Measurements from ENCODE around the gene PPT2. TPM values are rescaled to one million over a fixed set of nuclear protein-coding genes. Genes with fewer than 3 reads are reported as not detected.
"Not testable (repeated sequence)": the region's sequence is repeated elsewhere in the genome, so short reads cannot be mapped to it uniquely, and the experiment has no call there.

PPT2 gene
- total RNA-seq, 1 experiment from 2014 or later: 19.3 TPM

DNA sequence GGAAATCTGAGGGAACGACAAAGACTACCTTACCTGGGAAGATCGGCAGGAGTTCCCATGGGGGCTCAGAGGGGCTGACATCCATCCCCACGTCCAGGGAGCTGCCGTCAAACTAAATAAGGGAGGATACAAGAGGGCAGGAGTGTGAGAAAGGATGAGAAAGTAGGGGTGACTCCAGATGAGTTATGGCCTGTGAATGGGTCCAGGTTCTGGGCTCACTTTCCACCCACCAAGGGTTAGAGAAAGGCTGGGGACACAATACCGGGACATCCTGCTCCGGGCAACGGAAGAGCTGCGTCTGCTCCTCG is 26.6 kb upstream of the PPT2 start:
- no peak for DNase-seq (ENCODE audit: low read depth)

DNA sequence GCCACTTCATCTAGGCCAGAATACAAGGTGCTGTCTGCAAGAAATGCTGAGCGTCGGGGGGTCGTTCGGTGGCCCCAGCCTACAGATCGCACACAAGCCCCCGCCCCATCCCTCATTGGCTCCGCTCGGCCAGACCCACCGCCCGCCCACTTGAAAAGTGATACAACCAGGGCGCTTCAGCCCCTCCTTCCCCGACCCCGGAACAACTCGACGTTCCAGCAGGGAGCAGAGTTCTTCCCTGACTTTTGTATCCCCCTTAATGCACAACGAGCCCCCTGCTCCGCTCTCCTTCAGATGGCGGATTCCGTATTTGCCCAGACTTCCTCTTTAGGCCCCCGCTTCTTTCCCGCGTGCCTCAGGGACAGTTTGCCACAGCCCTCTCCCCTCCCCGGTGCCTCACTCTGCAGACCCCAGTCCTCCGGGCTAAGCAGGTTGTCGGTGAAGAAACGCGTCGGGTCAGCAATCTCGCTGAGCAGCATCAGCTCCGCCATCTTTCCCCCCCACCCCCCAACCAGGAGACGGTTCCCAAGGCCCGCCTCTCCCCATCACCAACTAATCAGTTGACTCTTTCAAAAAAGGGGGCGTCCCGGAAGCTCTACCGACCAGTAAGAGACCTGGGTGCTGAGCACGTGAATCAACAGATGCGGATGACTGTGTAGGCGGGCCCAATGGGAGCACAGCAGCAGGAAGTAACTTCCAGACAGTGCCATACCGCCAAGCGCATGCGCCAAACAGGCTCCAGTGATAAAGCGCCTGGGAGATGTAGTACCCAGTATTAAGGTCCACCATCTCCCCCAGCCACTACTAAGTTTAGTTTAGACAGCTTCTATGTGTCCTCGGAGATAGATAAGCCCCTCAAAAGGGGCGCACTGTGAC is 26.0 kb upstream of the PPT2 start, which contains the start of gene ATF6B:
ATF6B (minus strand) TSS at position 530 of the 876 bp plus-strand sequence; CDS start at position 491, 39 bp downstream.
- DNase-seq (ENCODE audit: low read depth): peak; percentile 100

DNA sequence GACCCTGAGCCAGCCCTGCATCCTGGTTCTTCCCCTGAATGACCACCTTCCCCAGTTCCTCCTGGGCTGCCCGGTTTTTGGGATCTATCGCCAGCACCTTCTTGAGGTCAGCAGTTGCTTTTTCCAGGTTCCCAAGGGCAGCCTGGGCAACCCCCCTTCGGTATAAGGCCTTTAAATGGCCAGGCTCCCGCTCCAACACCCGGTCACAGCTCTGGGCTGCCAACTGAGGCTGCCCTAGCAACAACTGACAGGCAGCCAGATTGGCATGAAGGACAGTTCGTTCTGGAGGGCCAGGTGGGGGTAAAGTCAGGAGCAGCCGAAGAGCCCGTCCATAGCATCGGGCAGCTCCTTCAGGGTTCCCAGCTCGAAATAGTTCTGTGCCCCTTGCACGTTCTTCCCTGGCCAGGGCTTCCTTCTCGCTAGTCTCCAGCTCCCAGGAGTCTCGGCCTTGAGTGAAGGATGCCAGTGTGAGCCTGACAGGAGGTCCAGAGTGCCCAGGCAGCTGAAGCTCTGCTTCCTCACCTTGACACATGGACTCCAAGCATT is 25.1 kb upstream of the PPT2 start:
- no peak for DNase-seq (ENCODE audit: low read depth)

DNA sequence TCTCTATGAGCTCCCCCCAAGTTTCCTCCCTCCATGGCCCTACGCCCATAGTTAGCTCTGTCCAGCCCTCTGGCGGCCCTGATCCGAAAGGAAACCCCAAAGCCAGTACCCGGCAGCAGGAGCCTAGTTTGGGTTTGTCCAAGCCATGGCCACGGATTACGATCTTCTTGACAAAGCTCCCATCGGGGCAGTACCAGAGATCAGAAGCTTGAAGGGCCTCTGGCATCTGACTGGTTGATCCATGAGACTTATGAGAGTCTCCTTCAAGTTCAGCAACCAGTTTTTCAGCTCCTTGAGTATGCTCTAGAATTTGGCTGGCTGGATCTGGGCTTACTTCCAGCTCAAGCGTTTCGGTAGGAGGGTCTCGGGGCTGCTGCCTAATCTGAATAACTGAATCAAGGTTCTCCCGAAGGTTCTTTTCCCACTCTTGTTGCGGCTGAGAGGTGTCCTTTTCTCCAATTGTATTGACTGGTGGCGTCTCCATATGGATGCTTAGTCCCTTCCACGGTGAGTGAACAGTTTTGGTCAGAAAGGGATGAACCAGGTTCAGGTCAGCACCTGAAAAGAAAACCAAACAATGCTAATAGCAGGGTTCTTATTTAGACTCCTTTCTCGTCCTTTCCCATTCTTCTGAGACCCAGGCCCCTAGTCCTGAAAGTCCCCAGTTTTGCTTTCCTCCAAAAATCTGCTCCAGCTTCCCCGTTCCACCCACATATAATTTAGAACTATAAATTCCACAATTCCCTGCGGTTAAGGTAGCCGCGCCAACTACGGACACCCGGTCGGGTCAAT is 24.4 kb upstream of the PPT2 start:
- no peak for DNase-seq (ENCODE audit: low read depth)

DNA sequence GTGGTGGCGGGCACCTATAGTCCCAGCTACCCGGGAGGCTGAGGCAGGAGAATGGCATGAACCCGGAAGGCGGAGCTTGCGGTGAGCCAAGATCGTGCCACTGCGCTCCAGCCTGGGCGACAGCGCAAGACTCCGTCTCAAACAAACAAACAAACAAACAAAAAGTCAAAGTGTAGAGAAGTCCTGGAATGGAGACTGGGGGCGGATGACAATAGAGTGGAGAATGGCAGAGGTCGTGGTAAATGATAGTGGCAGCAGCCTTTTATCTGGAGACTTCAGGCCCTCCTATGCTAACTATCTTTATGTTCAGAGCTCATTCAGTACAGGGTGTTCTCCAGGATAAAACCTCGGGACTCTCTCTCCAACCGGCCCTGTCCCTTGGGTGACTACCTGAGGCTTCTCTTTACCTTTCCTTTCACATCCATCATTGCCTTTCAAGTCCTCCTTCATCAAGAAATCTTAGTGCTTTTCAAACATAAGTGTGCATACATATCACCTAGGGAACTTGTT is 22.4 kb upstream of the PPT2 start:
- no peak for DNase-seq (ENCODE audit: low read depth)

DNA sequence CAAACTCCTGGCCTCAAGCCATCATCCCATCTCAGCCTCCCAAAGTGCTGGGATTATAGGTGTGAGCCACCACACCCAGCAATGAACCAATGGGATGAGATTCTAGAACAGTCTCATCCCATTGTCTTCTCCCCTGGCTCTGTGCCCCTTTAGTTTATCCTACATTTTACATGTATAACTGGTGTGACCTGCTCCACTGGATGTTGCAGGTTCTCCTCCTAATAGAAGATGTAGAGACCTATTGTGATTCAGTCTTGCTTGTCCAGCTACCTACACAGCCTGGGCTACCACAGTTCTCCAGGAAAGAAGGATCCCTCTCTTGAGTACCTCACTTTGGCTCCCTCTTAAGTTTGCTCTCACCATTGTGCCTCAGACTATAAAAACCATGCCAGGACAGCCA is 21.8 kb upstream of the PPT2 start:
- no peak for DNase-seq (ENCODE audit: low read depth)

DNA sequence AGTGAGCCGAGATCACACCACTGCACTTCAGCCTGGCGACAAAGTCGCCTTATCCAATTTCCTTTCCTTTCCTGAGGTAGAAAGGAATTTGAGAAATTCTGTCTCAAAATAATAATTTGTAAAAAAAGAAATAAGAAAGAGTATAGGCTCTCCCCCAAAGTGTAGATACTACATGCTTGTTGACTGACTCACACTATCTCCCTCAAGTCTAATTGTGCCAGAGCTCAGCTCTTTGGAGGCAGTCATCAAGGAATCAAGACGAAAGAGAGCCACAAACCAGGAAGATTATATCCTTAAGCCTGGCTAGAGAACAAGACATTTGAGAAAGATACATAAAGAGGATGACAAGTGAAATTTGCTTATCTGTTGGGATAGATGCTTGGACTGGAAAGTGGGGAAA is 20.2 kb upstream of the PPT2 start:
- no peak for DNase-seq (ENCODE audit: low read depth)

DNA sequence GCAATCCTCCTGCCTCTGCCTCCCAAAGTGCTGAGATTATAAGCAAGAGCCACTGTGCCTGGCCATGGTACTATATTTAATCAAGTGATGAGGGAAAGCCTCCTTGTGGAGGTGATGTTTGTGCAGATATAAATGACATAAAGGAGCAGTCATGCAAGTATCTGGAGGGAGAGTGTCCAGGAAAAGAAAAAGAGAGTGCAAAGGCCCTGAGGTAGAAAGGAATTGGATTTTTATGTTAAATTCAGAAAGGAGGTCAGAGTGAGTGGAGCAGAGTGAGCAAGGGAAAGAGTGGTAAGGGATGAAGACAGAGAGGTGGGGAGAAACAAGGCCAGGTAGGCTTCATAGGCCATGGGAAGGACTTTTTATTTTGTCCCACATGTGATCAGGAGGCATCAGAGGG is 16.5 kb upstream of the PPT2 start:
- DNase-seq (ENCODE audit: low read depth): no peak

DNA sequence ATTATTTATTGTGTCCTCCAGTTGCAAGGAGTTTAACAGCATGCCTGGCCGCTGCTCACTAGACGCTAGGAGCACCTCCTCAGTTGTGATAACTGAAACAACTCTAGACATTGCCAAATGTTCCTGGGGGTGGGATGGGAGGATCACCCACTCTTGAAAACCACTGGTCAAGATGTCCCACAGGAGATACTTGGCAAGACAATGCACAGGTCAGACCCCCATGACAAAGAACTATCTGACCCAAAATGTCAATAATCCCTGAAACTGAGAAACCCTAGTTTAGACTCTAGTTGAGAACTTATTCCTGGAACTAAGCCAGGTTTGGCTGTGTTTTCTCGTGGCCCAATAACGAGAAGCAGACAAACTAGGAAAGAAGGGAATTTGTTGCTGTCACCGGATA is 14.4 kb upstream of the PPT2 start:
- DNase-seq (ENCODE audit: low read depth): no peak

DNA sequence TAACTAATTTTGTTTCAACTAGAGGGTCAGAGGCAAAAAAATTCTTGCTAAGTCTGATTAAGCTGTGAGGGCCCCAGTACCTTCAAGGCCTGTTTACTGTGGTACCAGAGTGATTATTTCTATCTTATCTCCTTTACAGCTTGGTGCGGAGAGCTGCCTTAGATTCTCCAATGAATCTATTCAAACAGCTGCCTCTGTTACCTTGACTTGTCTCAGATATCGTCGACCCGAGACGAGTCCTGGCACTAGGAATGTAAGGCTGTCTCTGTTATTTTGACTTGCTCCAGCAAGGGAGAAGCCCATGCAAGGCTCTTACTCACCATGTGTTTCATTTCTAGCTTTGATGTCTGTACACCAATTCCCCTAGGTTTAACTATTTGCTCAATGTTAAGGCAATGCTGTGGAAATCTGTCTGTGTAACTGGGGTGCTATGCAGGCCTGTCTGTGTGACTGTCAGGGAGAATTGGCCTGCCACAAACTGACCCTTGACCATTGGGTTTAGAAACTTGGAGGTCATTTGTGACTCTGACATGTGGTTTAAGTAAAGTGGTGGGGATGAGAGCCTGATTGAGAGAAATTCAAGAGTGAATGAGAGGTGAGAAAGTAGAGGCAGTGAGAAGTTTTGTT is 13.4 kb upstream of the PPT2 start:
- DNase-seq (ENCODE audit: low read depth): peak; percentile 37

DNA sequence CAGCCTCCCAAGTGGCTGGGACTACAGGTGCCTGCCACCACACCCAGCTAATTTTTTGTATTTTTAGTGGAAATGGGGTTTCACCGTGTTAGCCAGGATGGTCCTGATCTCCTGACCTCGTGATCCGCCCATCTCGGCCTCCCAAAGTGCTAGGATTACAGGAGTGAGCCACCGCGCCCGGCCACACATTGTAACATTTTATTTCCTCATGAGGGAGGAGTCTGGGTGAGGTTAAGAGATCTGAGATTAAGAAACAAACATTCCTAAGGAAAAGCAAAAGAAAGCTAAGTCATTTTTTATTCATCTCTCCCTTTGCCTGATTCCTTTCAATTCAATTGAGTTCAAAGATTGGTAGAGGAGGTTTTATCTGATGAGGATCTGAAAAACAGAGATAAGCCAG is 9.7 kb upstream of the PPT2 start:
- not testable (repeated sequence) for DNase-seq (ENCODE audit: low read depth)

DNA sequence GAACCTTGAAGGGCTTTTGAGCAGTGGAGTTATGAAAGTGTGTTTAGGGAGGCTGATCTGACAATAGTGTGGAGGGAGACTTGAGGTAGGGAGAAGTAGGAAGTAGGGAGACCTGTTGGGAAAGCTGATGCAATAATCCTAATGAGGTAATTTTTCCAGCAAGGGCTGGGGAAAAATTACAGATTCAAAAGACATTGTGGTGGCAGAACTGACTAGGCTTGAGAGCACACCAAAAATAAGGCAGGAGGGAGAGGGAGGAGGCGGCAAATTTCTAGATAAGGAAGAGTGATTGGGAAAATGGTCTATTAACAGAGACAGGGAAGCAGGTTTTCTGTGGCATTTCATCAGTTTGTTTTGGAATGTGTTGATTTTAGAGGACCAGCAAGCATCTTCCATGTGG is 7.7 kb upstream of the PPT2 start:
- DNase-seq (ENCODE audit: low read depth): no peak

DNA sequence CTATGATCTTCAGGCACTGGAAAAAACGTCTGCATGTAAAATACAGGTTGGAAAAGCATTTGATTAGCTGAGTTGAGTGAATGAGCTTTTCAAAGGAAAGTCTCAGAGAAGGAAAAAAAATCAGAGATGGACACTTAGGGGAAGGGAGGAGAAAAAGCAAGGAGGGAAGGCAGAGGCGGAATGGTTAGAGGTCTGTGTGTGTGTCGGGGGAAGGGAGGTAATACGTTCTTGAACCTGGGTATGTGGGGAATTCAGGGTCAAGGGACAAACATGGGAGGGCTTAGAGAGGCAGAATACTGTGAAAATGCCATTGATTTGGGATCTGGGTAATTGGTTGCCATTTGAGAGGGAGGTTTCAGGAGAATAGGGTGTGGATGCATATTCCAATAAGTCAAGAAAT is 7.3 kb upstream of the PPT2 start:
- no peak for DNase-seq (ENCODE audit: low read depth)

DNA sequence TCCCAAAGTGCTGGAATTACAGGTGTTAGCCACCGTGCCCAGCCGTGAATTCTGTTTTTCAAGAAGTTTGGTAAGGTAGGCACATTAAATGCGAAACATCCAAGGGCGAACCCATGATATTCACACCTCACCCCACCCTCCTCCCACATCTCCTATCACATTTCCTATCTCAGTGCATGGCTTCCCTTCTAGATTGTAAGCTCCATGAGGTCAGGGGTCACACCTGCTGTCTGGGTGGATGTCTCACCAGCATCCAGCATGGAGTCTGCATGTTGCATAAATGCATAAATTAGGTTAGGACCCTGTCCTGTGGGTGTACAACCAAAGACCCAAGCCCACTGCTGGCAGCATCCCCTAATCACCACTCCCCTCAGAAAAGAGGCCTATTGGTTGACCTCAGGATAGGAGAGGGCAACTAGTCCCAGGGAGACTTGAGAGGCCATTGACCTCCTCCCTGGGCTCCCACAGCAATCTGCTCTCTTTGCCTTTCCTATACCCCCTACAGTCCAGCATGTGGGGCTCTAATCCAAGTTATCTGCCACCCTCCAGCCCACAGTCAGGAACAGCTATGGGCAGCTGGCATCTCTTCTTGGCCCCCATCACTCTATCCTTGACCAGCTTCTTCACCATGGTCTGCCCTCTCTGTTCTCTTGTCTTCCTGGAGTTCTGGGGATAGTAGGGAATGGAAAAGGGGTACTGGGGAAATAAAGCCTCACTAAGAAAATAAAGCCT is 6.4 kb upstream of the PPT2 start:
- no peak for DNase-seq (ENCODE audit: low read depth)

DNA sequence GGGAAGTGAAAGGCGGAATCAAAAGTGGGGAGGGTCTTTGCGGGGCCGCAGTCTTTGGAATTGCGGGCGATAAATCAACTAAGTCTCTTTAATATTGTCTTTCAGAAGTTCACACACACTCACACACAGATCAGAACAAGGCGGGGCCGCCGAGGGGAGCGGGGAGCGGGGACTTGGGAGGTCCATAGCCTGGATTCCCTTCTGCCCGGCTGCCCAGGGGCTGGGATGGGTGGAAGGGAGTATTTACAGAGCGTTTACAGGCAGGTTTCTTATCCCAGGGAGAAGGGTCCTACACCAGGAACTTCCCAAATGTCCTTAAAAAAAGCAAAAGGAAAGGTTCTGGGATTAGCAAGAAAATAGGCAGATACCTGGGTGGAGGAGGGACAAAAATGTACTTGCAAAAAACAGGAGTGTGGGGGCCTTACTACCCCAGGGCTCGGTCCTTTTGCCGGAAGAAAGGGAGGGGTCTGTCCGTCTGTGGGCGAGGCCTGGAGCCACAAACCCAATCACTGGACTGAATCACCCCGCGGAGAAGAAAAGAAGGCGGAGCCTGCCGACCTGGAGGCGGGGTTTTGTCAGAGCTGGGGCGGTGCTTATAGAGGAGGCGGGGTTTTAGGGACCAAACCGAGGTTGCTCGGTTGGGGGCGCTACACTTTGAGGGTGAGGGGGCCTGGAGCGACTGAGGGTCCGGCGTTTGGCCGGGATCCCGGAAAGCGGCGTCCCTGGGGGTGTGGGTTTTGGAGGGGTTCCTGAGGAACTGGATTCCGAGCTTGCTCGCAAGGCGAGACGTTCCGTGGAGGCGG is 5.5 kb upstream of the PPT2 start:
- DNase-seq (ENCODE audit: low read depth): no peak

DNA sequence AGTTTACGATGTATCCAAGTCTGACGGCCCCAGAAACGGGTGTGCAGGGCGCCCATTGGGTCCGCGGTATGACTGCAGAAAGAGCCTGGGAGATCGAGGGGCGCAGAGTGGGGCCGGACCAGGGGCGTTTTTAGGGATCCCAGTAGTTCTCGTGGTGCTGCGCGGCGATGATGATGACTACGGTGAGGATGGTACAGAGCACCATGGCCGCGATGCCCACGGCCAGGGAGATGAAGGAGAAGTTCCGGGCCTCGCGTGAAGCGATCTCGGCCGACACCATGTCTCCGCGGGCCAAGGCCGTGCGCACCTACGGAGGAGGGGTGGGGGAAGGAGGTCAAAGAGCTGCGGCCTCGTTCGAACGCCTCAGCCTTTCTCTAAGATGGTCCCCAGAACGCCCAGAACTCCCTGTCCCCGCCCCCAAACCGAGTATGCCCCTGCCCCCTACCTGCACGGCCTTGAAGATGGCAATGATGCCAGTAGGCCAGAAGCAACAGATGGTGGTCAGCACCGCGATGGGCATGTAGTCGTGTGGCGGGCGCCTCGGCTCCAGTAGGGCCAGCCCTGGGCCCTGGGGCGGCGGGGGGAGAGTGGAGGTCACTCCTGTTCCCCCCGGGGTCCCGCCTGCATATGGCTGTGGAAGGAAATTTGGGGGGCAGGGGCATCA is 4.7 kb upstream of the PPT2 start:
- no peak for DNase-seq (ENCODE audit: low read depth)

DNA sequence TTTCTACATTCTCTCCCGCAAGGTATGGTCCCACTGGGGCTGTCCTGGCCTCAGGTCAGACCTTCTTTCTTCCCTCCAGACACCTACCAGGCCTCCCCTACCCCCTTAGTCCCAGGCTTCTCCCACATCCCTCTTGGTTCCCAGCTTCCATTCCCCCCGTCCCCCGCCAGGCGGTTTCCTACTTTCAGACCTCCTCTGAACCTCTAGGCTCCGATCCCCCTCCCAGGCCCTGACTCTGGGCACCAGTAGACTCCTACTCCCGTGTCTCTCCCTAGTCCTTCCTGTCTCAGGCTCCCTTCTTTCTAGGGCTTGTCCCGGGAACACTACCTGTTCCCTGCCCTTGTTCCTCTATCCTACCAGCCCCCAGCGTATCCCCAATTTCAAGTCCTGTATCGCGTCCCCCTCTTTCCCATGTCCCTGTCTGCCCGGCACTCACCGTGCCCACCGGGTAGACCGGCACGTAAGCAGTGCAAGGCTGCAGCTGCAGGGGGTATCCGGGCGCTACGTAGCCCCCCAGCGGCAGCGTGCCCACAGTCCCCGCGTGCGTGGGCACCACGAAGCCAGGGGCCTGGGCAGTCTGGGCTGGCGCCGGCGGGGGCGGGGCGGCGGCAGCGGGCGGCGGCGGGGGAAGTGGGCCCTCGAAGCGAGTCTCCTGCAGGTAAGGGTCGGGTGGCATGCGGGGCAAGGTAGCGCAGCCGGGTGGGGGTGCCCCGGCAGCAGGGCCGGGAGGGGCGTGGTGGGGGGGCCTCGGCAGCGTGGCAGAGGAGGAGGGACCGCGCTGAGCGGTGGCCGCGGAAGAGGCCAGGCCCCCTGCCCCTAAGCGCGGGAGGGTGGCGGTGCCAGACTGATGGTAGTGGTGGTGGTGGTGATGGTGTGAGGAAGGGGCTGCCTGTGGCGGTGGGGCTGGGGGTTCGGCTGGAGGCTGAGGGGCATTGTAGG is 3.7 kb upstream of the PPT2 start:
- no peak for DNase-seq (ENCODE audit: low read depth)

DNA sequence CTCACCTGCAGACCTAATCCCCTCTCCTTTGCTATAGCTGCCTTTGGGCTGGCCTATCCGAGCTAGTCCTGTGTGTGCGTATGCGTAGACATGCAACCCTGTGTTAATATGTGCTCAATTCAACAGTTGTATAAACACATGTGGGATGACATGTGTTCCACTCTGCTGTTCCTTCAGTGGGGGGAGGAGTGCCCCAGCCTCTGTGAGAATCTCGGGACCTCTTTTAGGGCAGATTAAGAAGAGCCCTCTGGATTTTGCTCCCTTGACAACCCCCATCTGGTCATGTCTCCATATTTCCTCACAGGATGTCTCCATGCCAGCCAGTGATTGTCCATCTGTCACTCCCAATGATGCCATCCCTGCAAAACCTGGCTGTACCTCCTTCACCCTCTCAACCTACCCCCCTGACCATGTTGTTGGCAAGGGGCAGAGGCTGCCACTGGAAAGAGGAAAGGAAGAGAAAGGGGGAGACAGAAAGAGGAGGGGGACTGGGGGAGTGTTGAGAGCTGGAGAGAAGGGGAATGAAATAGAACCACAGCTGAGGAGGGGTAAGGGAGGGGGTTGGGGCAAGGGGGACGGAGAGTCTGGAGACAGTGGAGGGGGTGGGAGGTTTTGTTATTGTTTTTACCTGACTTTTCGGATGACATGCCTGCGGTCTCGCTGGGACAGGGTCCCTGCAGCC is 2.6 kb upstream of the PPT2 start:
- no peak for DNase-seq (ENCODE audit: low read depth)

All from LHCN-M2 (cell line).